GM04504 (cell line): ENCODE measurements around the gene PHF19.

Experiments used
- DNase-seq: peaks from one replicate; pipeline ENCODE4 v3.0.0-alpha.2; 2012; ENCODE audit warnings: low read depth

PHF19 gene

DNA sequence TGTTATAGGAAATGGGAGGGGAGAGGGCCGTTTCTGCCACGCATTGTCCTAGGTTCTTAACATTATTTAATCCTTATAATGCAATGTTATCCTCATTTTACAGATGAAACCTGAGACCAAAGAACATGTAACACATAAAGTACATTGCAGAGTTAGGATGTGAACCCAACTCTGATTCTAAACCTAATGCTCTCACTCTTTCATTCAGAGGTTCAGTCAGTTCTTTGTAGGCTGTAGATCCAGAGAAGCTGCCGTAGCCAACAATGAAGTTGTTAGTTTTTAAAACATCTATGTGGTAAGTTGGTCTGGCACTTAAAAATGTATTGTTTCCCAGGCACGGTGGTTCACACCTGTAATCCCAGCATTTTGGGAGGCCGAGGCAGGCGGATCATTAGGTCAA lies 23.8 kb downstream of the PHF19 start:
- DNase-seq, result no peak

DNA sequence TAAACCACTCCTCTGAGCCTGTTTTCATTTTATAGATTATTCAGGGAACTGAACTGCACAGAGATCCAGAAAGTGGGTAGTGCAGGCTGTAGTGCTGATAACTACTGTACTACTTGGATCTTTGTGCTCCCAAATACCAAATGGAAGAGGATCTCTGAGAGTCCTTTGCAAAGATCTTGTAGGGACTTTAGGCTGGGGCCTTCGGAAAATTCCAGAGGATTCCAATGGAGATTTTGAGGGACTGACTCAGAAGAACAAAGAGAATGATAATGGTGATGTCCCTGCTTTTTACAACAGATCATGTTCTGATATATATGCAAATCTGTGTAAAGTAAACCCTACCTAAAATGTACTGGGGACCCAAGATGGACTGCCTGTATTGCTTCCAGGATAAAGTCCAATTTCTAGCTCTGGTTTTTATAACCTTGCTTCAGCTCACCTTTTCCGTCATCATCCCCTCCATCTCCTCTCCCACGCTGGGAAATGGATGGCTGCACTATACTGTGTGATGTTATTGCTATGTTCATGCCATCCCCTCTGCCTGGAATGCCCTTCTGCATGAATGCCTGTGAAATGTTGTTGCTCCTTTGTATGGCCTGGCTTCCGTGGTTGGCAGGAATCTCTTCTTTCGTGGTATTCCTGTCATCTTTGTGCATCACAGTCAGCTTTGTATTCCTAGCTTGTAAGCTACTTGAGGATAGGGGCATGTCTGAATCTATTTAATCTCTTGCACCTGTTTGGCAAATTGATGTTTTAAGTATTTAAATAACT lies 24.6 kb downstream of the PHF19 start:
- no peak for DNase-seq

DNA sequence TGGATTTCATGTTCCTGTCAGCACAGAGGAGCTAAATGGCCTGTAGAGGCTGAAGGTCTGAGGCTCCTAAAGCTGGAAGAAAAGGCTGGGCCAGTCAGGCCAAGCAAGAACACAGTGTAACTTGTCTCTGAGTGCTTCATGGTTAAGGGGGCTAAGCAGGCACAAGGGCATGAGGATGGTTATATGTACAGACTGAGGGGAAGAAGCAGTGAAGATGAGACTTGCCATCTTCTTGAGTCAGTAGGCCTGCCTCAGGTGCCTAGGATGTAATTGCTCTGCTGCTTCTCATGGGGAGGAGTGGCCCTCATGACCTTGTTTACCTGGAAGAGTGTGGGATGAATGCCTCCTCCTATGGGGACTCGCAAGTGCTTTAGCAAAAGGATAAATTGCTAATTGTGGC lies 25.5 kb downstream of the PHF19 start:
- no peak for DNase-seq

DNA sequence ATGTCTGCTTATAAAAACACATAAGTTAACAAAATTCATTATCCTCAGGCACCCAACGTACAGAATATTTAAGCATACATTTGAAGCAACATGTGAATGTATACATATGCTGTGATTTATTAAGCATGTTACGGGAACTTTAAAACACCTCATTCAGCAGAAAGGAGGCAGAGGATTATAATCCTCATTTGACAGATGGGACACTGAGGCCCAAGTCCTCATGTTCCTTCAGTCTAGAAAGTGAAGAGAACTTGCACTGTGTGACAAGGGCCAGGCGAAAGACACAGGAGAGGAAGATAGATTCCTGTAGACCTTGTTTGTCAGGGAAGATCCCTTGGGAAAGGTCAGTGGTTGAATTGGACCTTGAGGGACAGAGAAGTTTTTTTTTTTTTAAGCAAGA lies 26.7 kb downstream of the PHF19 start:
- no peak for DNase-seq

DNA sequence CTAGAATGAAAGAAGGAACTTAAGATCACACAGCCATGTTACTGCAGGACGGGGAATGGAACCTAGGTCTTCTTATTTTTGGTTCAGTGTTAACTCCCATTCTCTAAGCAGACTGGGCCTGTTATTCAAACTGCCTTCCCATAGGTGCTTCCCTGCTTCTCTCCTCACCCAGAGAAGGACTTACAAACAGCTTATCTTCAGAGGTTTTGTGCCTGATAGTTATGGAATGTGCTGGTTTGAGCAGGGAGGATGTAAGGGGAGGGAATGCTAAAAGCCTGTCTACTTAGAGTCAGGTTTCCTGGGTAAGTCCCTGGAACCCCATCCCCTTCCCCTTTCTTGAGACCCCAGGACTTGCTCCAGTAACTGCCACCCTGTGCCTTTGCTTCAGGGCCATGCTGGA lies 30.1 kb downstream of the PHF19 start:
- DNase-seq, result no peak

DNA sequence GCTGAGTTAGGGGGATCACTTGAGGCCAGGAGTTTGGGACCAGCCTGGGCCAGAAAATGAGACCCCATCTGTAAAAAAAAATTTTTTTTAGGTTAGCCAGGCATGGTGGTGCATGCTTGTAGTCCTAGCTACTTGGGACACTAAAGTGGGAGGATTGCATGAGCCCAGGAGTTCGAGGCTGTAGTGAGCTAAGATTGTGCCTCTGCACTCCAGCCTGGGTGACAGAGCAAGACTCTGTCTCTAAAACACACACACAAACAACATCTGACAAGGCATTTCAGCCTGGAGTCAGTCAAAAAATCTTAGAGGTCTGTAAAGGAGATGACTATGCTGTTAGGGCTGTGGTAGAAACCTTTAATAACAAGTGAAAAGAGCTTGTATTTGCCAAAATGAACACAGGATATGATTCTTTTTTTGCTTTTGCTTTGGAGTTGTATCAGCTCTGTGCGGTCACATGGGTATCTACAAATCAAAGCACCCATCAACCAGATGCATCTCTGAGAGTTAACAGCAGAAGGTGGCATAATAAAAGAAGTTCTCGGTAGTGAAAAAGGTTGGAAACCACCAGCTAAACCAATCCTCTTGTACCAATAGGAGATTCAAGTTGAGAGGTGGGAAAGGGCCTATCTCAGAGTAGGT lies 30.6 kb downstream of the PHF19 start:
- DNase-seq, result no peak

DNA sequence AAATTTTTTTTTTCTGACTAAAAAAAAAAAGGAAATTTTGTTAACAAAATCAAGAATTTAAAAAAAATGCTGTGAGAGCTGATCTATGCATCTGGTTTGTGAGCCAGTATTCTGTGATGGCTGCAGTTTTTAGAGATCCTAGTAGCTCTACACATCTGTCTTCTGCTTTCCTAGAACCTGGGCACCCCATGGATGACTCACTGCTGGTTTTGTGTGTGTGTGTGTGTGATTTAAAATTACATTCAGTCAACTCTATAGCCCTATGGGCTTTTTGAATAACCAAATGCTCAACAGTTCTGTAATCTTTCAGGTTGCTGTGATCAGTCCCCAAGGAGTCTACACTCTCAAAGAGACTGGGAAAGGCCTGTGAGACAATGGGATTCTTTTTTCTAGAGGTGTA lies 31.7 kb downstream of the PHF19 start:
- DNase-seq, result no peak

DNA sequence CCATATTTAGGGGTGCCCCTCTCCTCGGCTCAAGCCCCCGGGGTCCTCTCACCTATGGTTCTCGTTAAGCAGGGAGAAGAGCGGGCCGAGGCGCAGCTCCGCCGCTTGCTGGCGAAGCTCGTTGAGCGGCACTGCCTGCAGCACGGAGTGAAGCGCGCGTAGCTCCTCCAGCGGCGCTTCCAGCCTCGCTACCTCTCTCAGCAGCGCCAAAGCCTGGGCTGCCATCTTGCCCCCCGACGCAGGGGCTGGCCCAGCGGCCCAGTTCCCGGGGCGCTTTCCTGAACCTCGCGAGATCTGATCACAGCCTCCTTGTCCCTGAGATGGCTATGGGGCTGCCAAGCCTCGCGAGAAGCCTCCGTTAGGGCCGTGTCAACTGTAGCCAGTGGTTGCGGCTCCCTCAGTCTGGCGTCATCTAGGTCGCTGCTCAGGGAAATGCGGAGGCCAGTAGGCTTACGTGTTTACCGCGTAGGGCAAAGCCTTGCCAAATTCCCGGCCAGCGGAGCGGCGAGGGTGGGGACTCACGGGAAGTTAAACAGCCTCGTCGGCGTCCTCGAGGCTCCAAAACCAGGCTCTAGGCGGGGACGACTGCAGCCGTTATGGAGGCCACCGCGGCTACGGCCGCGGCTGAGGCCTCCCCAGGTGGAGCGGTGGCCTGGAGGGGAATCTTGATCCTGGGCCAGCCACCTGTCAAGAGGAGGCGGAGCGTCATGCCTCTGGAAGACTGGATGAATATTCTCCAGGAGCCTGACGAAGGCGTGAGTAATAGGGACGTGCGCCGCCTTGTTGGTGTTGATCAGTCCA lies 34.1 kb downstream of the PHF19 start, which contains the start of gene PSMD5:
Gene PSMD5, minus strand, starts transcription at position 238 of the 801 bp plus-strand sequence. Its CDS starts 13 bp downstream, at position 225.
- DNase-seq, result peak; percentile 97

DNA sequence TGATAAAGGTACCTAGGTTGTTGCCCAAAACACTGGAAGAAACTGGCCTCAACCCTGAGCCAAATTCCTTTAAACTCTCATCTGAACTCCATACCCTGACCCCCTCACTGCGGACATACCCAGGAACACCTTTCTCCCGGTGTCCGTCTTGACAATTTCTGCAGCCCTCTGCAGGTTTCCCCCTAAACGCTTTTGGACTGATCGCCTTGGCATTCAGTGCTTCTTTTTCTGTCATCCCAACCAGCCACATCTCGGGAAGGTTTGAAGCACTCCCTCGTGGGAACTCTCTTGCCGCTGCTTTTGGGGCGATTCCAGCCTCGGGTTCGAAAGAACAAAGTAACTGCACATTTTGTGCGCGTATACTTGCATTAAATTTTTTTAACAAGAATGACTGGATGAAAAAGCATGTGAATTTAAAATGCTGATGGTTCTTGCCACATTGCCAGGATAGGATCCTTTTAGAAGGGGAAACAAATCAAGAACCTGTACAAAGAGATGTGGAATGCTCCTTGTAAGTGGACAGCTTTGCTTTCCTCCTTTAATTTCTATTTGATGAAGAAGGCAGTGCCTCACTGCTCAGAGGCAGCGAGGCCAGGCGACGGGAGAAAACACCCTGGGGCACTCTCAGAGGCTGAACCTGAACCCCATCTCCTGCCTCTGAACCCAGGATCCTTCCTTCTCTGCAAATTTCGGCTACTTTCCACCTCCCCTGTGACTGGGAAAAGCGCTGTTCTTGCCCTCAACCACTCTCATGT lies 34.9 kb downstream of the PHF19 start:
- no peak for DNase-seq

DNA sequence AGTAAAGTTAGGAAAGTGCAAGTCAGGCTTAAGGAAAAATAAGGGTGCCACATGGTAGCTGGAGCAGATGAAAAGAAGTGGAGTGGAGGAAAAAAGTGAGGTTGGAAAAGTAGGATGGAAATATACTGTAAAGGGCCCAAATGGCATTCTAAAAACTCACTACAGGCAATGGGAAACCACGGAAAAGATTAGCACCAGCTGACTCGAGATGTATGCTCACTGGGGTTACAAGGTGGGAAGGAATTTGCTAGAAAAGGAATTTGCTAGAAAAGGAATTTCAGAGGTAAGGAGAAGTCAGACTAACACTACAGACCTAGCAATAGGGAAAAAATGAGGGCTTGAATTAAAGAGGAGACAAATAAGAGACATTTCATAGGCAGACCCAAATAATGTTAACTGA lies 37.8 kb downstream of the PHF19 start:
- no peak for DNase-seq

DNA sequence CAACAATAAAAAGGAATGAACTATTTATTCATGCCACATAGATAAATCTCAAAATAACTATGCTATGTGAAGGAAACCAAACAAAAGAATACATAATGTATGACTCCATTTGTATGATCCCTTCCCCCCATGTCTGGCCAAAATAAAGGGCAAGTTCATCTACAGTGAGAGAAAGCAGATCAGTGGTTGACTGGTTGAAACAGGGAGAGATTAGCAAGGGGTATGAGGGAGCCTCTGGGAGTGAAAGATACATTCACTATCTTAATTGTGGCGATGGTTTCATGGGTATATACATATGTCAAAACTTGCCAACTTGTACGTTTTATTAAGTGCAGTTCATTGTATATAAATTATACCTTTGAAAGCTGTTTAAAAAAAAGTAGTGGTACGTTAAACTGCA lies 39.1 kb downstream of the PHF19 start:
- DNase-seq, result no peak

DNA sequence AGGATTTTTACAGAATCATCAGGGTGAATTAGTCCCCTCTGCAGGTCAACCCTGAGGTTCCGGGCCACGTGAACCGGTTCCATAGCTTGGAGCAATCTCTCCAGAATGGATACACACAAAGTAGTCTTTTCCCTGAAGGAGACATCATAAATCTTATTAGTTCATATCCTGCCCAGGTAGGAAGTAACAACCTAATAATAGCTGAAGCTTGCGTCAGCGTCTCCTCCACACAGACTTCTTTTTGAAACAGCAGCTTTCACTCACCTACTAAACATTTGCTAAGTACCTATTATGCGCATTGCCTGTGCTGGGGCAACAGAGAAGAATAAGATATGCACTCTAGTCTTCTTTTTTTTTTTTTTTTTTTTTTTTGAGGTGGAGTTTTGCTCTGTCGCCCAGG lies 43.7 kb downstream of the PHF19 start:
- DNase-seq, result no peak

DNA sequence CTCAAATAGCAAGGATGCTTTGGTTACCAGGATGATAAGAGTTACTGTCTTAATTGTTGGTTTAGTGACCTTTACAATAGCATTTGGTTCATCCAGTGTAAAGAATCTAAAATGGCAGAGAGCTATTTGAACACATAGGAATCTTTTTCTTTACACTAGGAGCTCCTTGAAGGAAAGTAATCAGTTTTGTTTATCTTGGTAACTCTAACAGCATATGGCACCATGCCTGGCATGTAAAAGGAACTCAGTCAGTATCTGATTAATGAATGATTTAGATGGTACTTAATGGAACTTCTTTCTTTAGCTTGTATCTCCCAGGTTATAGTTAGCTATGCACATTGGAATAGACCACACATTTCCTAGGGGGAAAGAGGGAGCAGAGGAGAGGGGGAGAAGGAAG lies 44.2 kb downstream of the PHF19 start:
- no peak for DNase-seq

DNA sequence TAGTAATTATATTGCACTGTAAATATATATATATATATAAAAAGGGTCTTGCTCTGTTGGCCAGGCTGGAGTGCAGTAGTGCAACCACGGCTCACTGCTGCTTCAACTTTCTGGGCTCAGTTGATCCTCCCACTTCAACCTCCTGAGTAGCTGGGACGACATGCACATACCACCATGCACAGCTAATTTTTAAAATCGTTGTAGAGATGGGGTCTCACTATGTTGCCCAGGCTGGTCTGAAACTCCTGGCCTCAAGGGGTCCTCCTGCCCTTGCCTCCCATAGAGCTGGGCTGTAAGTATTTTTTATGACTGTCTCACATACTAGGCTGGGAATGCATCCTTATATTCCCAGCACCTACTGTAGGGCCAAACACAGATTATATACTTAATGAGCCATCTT lies 46.1 kb downstream of the PHF19 start:
- no peak for DNase-seq

DNA sequence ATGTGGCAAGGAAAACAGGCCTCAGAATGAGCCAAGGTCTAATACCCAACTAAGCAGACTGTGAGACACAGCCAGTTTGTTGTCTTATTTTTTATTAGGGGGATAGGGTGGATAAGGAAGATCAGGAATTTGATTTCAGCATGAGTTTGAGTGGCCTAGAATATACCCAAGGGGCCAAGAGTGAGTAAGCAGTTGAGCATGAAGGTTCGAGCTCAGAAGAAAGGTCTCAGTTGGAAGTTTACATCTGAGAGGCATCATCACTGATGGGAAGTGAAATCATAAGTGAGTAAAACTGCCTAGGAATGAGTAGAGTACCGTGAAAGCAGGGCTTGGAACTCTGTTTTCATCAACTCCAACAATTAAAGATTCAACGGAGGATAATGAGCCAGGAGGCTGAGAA lies 46.8 kb downstream of the PHF19 start:
- no peak for DNase-seq

DNA sequence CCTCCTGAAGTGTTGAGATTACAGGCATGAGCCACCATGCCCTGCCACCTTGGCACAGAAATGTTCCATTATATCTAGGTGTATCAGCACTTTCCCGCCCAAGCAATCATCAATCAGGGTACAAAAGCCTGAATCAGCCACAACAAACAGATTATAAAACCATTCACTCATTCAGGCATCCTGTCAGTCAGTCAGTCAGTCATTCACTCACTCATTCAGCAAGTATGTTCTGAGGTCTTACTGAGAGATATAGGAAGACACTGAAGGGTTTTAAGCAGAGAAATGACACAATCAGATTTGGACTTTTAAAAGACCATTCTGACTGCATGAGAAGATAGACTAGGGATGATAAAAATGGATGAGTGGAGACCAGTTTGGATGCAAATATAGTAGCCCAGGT lies 47.3 kb downstream of the PHF19 start:
- DNase-seq, result no peak

DNA sequence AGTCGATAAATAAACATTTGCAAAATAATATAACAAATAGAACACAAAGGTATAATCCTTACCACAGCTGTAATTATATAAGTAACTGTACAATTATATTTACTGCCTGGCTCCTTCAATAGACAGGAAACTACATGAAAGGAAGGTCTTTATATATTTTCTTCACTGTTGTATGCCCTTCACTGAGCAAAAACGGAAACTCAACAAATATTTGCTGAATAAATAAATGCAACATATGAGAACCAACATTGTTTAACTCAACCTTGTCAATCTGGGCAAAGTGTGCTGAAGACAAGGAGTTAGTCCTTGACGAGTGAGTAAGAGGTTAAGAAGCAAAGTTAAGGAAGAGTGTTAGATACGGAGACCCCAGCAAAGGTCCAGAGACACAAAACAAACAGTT lies 56.9 kb downstream of the PHF19 start:
- DNase-seq, result no peak

DNA sequence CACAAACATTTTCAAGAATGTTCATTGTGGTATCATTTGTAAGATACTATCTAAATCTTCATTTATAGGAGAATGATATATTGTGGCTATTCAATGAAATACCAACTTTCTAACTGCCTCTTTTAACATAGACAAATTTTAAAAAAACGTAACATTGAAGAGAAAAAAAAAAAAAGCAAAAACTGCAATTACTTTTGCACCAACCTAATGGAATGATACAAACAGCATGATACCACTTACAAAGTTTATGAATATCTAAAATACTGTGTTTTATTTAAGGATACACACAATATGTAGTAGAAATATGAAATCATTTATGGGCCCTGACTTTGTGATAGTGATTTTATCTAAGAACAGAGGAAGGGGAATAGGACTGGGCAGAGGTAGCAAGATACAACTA lies 58.4 kb downstream of the PHF19 start:
- DNase-seq, result no peak

DNA sequence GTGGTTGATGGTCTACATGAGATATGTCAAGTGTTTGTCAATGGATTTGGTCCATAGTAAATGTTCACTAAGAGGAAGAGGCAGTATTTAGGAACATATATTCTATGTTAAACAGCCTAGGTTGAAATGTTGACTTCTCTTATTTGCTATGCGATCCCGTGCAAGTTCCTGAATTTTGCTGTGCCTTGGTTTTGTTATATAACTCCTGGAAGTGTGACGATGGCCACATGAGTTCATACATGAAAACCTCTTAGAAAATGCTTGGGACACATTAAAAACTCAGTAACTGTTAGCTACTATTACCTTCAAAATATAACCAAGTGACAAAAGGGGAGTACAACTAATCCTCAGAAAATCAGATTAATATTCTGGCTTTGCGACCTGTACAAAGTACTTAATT lies 61.9 kb downstream of the PHF19 start:
- DNase-seq, result no peak

DNA sequence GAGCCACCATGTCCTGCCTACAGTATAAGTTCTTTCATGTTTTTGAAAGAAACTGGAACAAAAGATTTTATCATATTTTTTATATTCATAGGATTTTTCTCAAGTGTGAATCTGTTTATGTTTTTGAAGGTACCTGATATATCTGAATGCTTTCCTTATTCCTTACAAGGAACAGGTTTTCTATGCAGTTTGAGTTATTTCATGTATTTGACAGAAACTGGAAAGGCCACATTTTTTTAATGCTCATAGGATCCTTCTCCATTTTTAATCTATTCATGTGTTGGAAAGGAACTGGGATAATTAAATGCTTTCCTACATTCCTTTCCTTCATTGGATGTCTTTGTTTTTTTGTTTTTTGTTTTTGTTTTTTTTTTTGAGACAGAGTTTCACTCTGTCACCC lies 68.1 kb downstream of the PHF19 start:
- DNase-seq, result no peak

DNA sequence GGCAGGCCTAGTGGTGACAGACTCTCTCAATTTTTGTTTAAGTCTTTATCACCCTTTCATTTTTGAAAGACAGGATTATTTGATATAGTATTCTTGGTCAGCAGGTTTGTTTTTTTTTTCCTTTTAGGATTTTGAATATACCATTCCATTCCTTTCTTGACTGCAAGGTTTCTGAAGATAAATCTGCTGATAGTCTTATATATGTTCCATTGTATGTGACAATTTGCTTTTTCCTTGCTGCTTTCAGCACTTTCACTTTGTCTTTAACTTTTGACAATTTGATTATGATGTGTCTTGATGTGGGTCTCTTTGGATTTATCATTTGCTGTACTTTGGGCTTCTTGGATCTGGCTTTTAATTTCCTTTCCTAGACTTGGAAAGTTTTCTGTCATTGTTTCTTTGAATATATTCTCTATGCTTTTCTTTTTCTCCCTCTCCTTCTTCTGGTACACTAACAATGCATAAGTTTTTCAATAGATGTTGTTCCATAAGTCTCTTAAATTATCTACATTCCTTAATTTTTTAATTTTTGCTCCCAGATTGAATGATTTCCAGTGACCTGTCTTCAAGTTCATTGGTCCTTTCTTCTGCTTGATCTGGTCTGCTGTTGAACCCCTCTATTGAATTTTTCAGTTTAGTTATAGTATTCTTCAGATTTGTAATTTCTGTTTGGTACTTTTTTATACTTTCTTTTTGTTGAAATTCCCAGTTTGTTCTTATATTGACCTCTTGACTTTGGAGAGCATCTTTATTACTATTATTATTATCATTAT lies 69.2 kb downstream of the PHF19 start:
- DNase-seq, result no peak
